ENCODE results near the gene CTDSP2.
A peak's percentile ranks its signal among the peaks of the same experiment; 100 is the strongest.

Gene CTDSP2

DNA sequence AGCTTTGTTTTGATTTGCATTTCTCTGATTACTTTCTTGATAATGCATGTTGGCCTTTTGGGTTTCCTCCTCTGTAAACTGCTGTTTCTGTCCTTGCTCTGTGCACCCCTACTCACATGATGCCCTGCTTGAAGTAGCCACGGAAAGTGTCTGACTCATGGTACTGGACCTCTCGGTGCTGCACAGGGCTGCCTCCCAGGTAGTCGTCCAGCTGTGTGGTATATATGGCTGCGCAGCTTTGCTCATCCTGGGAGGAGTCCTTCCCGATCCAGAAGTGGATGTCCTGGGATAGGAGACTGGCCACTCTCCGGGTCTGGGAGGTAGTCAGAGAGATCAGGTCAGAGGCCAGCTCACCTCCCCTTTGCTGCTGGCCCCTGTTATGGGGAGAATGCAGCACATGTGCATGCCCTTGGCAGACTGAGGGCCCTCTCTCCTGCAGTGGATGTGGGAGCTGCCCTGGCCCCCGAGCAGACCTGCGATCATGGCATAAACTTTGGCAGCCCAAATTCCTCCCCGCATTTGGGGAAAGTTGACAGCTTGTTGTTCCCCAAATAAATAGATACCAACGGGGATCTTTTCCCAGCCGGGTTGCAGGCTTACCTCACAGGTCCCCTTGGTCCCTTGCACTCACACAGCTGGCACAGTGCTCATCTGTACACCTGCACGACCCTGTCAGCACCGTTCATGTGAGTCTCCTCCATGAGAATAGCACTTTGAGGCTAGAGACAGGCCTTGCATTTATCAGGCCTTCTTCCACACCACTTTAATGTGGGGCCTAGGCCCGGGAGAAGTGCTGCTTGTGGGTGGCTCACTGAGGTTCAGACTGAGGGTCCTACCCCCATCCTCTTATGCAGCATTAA is 33.2 kb downstream of the CTDSP2 start:
- no peak for DNase-seq

DNA sequence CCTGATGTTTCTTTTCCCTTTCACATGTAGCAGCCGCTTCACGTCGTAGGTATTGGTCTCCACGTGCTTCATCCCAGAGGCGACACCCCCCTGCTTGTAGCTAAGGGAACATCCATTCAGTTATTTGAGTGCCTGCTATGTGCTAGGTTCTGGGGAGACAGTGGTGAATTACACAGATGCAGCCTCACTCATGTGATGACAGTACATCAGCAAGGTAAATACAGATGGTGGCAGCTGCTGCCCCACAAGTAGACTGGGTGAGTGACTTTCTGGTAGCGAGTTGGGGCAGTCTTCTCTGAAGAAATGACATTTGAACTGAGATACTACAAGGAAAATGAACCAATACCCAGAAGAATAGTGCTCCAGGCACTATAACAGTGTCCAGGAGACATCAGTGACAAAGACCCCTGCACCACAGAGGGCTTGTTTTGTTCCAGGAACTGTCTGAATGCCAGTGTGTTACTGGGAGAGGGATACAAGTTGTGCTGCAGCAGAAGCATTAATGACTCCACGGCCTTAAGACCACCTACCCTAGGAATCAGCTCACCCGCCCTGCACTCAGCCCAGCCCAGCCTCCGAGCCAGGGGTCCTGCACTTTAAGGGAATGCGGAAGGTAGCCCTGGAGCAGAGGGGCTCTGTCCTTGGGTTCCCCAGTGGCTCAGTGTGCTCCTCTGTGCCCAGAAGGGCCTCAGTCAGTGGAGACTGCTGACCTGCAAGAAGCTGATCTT is 35.3 kb downstream of the CTDSP2 start:
- no peak for DNase-seq

DNA sequence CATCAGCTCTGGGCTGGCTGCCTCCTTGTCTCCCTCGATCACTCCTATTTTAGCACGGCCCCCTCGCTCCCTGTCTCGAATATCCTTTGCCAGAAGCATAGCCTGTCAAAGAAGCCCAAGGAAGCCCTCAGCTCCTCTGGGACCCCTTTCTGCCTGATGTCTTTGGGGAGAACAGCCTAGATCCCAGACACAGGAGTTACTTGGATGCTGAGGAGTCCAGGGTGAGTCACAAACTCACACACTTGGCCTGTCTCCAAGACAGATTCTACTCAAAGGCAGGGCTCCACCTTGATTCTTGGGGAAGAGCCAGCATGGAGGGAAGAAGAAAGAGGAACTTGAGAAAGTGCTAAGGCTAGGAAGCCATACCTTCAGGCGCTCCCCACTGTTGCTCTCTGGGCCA is 36.1 kb downstream of the CTDSP2 start:
- DNase-seq = no peak

DNA sequence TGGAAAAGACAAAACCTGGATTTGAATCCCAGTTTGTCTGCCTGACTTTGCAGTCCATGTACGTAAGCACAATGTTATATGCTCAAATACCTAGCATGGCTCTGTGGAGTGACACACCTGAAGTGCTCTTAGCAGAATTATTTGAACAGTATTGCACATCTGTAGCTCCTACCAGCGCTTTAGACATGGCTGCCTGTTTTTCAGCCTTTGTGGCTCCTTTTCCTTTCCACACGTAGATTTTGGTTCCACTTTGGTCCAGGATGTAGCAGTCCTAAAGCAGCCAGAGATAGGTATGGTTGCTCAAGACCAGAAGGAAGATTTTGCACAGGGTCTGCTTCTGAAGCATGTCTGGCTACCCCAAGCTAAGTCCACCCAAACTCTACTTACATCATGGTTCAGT is 37.1 kb downstream of the CTDSP2 start:
- no peak for DNase-seq

DNA sequence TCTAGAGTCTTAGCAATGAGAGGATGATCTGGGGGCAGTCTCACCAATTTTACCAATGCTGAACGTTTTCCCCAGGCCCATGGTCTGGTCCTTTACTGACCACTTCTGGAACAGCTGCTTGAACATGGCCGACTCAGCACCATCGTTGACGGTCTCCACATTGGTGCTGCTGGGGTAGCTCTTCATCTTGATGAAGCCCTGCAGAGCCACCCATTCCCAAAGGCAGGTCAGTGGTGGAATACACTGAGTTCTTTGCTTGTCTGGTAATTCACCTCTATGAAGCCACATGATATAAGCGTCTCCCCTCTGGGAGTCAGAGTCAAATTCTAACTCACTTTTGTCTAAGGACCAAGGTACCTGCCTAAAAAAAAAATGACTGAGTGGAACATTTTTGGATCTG is 38.2 kb downstream of the CTDSP2 start:
- DNase-seq = no peak

DNA sequence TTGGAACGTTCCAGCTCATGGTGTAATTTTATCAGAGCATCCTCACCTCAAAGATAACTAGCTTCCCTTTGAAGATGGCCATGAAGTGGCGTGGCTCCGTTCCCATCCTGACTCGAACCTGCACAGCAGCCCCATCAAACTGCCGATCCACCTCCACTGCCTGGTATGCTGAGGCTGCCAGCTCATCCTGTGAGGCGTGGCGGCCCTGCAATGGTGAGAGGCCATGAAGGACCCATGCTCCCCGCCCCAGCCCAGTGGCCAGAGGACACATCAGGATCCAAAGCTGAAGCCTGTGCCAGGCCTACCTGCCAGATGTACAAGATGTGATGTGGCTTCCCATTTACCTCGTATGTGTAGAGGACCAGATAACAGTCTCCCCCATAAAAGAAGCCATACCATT is 39.2 kb downstream of the CTDSP2 start:
- DNase-seq = no peak

DNA sequence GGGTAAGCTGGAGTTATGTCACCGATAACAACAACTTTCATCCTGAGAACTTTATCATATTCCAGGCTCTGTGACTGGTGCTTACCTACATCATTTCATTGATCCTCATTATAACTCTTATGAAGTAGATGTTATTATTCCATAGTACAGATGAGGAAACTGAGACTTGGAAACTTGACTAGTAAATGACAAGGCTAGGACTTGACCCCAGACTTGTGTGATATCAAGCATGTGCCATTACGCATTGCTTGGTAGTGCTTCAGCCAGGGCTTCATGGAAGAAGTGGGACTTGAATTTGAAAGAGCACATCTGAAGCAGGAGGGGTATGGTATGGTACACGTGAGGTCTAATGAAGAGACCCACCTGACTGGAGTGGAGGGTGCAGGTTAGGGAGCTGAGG is 39.9 kb downstream of the CTDSP2 start:
- DNase-seq = no peak

DNA sequence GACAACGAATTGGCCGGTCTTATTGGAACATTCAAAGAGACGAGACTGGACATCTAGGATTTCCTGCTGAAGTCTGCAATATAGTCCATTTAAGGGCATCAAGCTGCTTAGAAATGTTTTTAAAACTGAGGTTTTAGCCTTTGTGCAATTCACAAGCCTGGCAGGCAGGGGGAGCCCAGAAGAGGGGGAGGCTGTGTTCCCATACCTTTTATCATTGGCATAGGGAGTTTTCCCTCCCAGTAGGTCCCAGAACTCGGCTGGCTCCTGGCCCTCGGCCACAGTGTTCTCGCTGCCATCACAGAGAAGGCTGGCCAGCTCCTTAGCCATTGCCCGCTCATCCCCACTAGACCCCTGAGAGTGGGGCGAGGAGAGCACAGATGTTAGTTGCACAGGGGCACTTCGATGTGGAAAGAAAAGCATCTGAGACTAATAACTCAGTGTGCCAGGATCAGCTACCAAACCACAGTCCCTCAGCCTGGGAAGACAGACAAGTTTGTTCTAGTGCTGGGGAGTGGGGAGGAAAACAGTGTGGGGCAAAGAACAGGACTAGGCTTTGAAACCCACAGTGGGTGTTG is 43.1 kb downstream of the CTDSP2 start:
- DNase-seq = peak in 1 of 2 donors; percentile 47

DNA sequence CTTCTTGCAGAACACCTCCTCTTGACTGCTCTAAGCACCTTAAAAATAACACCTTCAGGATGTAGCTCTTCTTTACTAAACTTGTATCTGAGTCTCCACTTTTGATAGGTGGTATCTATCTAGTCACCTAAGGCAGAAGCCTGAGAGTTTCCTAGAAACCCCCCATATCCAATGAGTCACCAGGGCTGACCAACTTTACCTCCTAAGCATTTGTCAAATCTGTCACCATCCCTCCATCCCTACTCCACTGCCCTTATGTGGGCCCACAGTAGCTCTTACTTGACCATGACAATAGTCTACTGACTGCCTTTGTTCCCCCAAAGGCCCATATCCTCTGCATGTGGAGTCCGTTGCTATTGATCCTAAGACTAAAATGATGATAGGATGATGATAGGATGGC is 43.9 kb downstream of the CTDSP2 start:
- no peak for DNase-seq

DNA sequence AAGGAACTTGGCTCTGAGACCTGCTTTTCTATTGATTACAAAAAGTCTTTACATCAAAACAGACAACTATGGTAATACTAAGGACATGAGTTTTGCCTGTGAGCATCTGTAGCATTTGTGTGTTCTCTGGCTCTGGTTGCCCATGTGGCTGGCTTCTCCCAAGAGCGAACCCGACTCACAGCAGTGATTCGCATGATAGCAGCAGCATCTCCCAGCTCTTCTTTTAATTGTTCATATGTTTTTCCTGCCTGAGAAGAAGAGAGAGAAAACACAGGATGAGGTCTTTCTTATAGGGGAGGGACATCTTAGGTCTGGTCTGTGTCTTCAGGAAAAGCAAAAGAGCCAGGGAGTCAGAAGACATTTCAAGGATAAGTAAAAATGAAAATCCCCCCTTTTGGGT is 45.6 kb downstream of the CTDSP2 start:
- DNase-seq = no peak

DNA sequence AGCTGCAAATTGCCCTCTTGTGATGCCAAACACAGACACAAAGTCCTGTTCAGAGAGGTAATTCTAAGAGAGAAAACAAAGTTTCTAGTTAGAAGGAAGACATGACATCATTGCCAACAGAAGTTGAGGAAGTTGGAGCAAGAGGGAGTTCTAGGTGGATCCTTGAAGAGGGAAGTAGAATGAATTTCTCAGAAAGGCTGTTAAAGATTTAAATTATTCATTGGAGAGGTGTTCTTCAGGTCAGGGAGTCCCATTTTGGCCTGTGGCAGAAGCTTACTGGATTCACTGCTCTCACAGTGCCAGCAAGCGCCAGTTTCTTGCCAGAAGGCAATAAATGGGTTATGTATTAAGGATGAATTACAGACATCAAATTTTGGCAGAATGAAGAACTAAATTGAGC is 48.6 kb downstream of the CTDSP2 start:
- DNase-seq = no peak

DNA sequence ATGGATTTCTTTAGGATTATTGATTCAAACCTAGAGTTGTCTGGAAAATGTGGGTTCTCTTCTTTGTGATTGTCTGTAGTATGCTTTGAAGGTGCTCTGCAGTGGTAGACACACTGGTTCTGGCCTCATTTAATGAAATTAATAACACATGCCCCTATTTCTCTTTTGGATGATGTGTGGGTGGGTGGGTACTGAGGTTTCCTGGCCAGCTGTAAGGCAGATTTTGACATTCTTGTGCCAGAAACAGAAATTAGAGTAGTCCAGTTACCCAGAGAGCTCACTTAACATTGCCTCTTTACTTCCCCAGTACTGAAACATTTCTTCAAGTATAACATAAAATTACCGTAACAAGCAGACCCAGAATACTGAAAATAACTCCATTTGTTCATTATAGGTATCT is 49.5 kb downstream of the CTDSP2 start:
- no peak for DNase-seq

DNA sequence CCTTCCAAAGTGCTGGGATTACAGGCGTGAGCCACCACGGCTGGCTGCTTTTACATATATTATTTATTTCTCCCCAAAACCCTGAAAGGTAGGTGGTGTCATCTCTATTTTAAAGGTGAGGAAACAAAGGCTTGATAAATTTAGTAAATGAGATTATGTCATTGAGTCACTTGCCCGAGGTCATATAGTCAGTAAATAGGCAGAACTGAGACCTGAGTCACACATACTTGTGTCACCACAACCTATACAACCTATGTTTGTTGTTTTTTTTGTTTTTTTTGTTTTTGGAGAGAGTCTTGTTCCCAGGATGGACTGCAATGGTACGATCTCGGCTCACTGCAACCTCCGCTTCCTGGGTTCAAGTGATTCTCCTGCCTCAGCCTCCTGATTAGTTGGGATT is 51.2 kb downstream of the CTDSP2 start:
- DNase-seq = no peak

DNA sequence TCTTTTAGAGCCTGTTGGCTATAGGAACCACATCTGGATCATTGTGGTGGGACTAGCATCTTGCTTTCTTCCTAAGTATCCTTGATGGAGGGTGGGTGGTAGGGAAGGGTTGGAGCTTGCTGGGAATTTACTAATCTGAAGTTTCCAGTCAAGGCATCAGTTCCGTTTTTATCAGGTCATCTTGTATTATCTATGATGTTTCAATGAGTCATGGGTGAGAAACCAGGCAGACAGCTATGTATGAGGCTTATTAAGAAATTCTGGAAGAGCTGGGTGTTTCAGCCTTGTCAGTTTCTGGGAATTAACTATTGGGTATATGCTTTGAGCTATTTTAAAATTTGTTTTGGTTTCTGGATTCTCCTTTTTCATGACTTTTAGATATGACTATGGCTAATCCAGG is 52.6 kb downstream of the CTDSP2 start:
- DNase-seq = no peak

DNA sequence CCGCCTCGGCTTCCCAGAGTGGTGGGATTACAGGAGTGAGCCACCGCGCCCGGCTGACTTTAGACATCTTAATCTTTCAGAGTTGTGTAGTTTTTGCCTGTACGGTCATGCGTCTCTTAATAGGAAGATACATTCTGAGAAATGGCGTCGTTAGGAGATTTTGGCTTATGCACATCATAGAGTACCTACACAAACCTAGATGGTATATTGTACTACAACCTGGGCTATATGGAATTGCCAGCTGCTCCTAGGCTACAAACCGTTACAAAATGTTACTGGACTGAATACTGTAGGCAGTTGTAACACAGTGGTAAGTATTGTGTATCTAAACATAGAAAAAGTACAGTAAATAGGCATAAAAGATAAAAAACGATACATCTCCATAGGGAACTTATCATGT is 62.7 kb downstream of the CTDSP2 start:
- no peak for DNase-seq

DNA sequence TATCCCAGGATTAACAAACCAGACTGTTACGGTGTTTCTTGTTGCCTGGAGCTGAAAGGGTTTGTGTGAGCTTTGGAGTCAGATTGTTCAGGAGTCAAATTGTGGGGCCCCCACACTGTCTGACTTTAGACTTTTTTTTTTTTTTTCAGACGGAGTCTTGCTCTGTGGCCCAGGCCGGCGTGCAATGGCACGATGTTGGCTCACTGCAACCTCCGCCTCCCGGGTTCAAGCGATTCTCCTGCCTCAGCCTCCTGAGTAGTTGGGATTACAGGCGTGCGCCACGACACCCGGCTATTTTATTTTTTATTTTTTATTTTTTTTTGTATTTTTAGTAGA is 63.1 kb downstream of the CTDSP2 start:
- no peak for DNase-seq

DNA sequence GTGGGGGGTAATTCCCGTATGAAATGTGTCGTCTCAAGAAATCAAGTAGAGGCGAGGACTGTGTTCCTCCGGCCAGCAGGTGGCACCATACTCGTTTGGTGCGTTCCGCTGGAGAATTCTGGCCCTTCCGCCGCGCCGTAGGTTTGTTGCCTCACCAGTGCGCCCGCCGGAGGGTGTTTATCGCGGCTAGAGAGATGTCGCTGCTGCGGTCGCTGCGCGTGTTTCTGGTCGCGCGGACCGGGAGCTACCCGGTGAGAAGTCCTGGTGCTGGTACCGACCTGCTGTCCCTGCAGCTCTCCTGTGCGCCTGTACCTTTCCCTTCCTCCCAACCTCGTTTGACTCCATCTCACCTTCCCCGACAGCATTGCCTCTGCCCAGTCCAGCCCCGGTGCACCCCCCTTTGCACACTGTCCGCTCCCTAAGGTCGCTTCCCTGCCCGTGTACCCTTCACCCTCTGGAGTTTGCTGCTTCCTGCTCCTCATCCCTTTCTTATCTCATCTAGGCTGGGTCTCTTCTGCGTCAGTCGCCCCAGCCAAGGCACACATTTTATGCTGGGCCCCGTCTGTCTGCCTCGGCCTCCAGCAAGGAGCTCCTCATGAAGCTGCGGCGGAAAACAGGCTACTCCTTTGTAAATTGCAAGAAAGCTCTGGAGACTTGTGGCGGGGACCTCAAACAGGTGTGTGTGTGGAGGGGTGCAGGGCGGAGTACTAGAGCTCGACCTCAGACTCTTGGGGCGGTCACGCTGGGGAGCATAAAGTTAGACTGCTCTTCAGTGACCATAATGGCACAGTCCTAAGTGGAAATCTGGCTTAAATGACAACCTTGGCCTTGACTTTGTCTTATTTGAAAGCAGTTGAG is 63.7 kb downstream of the CTDSP2 start, which contains the start of gene TSFM:
Gene TSFM, plus strand, starts transcription at position 180 of the 858 bp plus-strand sequence. Its CDS starts 15 bp downstream, at position 195.
- peak; percentile 93 to 97 for DNase-seq

DNA sequence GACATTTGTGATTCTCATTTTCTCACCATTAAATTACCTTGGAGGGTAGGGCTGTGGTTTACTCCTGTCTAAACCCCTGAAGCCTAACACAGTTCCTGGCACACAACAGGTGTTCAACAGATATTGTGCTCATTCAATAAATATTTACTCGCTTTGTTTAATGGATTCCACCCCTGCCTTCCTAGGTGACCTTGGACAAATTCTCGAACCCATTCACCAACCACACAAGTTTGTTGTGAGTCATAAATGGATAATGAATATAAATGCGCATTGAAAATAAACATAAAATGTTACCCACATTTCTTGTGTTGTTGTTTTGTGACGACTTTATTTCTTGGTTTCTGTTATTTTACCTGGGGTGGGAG is 64.3 kb downstream of the CTDSP2 start:
- DNase-seq = no peak

DNA sequence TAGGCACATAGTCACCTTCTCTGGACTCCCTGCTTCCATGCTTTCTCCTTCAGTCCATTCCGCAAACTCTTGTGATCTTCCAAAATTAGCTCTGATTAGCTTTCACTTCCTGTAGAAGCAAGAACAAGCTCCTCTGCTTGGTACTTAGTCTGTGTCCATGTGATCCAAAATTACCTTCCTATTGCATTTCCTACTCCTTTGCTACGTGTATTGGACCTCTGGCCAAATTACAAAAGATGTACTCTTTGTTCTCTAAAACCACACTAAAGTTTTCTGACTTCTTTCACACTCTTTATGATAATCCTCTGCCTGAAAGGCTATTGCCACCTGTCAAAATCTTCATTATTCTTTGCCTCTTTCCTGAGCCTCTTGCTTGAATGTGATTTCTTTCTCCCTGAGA is 64.7 kb downstream of the CTDSP2 start:
- no peak for DNase-seq

DNA sequence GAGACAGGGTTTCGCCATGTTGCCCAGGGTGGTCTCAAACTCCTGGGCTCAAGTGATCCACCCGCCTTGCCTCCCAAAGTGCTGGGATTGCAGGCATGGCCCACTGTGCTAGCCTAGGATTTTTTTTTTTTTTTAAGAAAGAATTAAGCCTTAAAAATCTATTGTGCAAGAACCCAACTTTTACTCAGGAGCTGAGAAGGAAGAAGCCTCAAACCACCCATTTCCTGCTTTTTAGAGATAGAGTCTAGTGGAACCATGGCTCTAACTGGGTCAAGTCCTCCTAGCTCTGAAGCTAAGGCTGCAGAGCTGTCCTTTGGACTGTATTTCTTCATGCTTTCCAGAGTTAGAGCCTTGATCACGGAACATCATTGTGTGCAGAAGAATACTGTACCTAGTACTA is 65.3 kb downstream of the CTDSP2 start:
- DNase-seq = peak in 1 of 2 donors; percentile 31

DNA sequence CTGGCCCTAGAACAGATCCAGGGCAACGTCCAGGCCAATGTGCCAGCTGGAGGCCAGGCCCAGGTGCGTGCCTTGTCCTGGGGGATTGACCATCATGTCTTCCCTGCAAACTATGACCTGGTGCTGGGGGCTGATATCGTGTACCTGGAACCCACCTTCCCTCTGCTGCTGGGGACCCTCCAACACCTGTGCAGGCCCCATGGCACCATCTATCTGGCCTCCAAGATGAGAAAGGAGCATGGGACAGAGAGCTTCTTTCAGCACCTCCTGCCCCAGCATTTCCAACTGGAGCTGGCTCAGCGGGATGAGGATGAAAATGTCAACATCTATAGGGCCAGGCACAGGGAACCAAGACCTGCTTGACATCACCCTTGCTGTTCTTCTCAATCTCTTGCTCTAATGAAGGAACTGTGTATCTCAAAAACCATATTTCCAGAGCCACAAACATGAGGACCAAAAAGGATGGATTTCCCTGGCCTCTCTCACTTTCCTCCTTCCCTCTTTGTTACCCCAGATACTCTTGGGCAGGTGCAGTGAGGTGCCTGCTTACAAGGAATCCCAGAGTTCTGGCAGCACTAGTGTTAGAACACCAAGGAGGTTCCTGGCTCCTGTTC is 66.1 kb downstream of the CTDSP2 start:
- no peak for DNase-seq

DNA sequence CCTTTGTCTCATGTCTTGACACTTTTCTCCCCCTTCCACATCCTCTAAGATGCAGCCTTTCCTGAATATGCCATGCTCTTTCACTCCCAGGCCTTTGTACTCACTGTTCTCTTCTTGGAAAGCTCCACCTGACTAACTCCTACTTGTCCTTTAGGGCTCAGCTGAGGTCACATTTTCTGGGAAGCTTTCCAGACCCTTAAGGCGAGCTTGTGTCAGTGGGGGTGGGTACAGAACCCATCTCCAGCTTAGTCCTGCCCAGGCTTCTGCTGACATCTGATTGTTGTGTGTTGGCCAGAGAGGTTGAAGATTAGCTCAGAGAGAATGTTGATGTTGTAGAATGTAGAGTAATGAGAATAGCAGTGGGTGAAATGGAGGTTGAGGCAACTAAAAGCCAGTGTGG is 66.8 kb downstream of the CTDSP2 start:
- DNase-seq = no peak

DNA sequence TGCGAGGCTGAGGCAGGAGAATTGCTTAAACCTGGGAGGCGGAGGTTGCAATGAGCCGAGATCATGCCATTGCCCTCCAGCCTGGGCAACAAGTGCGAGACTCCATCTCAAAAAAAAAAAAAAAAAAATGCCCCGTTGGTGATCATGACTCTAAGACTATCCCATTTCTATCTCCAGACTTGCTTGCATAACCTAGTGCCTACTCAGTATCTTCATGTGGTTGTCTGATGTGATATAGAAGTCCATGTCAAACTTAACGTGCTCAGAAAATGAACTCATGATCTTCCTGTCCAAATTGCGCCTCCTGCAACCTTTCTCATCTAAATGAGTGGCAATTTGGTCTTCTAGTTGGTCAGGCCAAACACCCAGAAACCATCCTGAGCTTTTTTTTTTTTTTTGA is 68.6 kb downstream of the CTDSP2 start:
- DNase-seq = no peak

Measured in CD4-positive, alpha-beta T cell treated with Interferon alpha-2 for 1 hour (primary cell).